Upper lobe of left lung (tissue), 4 donors: ENCODE results near the gene TM4SF18.

Experiments used
- EP300 ChIP-seq, 4 donors: sonication (generic); formaldehyde crosslinking; IDR thresholded peaks; one replicate each; pipeline ENCODE4 v1.5.1; 2017; ENCODE audit warnings: antibody characterized with exemption in 4 of 4, control low read depth in 2 of 4
- POLR2A ChIP-seq, 4 donors: fragments of 450-650 bp; IDR thresholded peaks; one replicate each; pipeline ENCODE4 v1.5.1; 2016 to 2017; ENCODE audit warnings: antibody characterized with exemption in 4 of 4, mild to moderate bottlenecking in 2 of 4
- TF ChIP-seq, protein P1 (sequence below), 6 experiments: fragments of 450-650 bp in 4 of 6; fragments of 200-600 bp in 2 of 6; sonication (generic) in 2 of 6; IDR thresholded peaks; one replicate each; pipeline ENCODE4 v1.5.1; 2016 to 2019; ENCODE audit warnings: antibody characterized with exemption in 6 of 6

DNA sequence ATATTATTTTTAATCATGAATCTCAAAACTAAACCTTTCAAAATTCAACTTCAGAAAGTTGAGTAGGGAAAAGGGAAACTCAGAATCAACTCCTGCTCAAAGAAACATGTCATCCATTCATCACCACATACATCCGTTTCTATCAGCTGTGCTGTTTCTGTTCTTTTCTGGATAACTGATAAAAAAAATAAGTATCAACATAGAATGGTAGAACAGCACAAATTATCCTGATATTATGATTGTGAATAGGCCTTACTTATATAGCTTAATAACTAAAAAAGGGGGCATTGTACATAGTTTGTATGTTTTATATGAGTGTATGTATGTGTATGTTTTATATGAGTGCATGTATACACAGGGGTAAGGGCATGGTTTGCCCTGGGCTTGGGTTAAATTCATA, 41.0 kb upstream of the TM4SF18 start:
- TF ChIP-seq, protein P1, sequence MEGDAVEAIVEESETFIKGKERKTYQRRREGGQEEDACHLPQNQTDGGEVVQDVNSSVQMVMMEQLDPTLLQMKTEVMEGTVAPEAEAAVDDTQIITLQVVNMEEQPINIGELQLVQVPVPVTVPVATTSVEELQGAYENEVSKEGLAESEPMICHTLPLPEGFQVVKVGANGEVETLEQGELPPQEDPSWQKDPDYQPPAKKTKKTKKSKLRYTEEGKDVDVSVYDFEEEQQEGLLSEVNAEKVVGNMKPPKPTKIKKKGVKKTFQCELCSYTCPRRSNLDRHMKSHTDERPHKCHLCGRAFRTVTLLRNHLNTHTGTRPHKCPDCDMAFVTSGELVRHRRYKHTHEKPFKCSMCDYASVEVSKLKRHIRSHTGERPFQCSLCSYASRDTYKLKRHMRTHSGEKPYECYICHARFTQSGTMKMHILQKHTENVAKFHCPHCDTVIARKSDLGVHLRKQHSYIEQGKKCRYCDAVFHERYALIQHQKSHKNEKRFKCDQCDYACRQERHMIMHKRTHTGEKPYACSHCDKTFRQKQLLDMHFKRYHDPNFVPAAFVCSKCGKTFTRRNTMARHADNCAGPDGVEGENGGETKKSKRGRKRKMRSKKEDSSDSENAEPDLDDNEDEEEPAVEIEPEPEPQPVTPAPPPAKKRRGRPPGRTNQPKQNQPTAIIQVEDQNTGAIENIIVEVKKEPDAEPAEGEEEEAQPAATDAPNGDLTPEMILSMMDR (IDR thresholded peaks at IDR 0.05), result no peak
- TF ChIP-seq EP300 (IDR thresholded peaks at IDR 0.05) (no peak), POLR2A (IDR thresholded peaks at IDR 0.05) (no peak)
